PC-9 (cell line): ENCODE results near the gene MED22. TPM values are rescaled to one million over a fixed set of nuclear protein-coding genes. Genes with fewer than 3 reads are reported as not detected.

Experiments used
- BruUV-seq: library from RNA; stranded (reverse); fragments of 400-500 nt; replicated peaks from 2 replicates; lab custom pipeline; 2021; lab: Mats Ljungman, UMichigan
- CTCF ChIA-PET: fragments of 300-600 bp; sonication (Branson Sonifier 250); formaldehyde crosslinking; loops from one replicate; lab custom pipeline; 2022; ENCODE audit warnings: antibody characterized with exemption; lab: Charles Lee
- POLR2A ChIA-PET: fragments of 300-600 bp; sonication (Branson Sonifier 250); formaldehyde crosslinking; loops from one replicate; lab custom pipeline; 2022; ENCODE audit warnings: antibody characterized with exemption; ENCODE audit not compliant: unreplicated experiment; lab: Charles Lee
- DNase-seq, 2 experiments: peaks; one replicate each; pipeline versions ENCODE4 v3.0.0 to v3.0.0-alpha.2; 2015 to 2022; ENCODE audit warnings: mixed read lengths in 1 of 2
- H2AFZ ChIP-seq: fragments of 200-600 bp; sonication (generic); 2 replicates; pipeline ENCODE4 v1.8.1; 2017; ENCODE audit warnings: antibody characterized with exemption
- H3F3A ChIP-seq: fragments of 200-600 bp; sonication (generic); 2 replicates; pipeline ENCODE4 v1.8.1; 2017; ENCODE audit warnings: antibody characterized with exemption, mild to moderate bottlenecking, low read depth; ENCODE audit not compliant: insufficient read depth
- H3K27ac ChIP-seq: fragments of 200-600 bp; sonication (generic); 2 replicates; pipeline ENCODE4 v1.6.1; 2016; ENCODE audit warnings: mixed run types
- H3K27me3 ChIP-seq: fragments of 200-600 bp; sonication (generic); 2 replicates; pipeline ENCODE4 v1.6.1; 2016; ENCODE audit warnings: low read depth, mixed run types; ENCODE audit not compliant: insufficient read depth
- H3K36me3 ChIP-seq: fragments of 200-600 bp; sonication (generic); 2 replicates; pipeline ENCODE4 v1.6.1; 2016; ENCODE audit warnings: low read depth, mixed run types
- H3K4me1 ChIP-seq: fragments of 200-600 bp; sonication (generic); replicated peaks from 2 replicates; pipeline ENCODE4 v1.6.1; 2016; ENCODE audit warnings: mixed run types; ENCODE audit not compliant: insufficient read depth
- H3K4me2 ChIP-seq: fragments of 200-600 bp; sonication (generic); 2 replicates; pipeline ENCODE4 v1.6.1; 2017; ENCODE audit warnings: mixed run types
- H3K4me3 ChIP-seq: fragments of 200-600 bp; sonication (generic); 2 replicates; pipeline ENCODE4 v1.6.1; 2016; ENCODE audit warnings: mixed run types
- H3K79me2 ChIP-seq: fragments of 200-600 bp; sonication (generic); 2 replicates; pipeline ENCODE4 v1.6.1; 2017; ENCODE audit warnings: low read depth, mixed run types
- H3K9me2 ChIP-seq: fragments of 200-600 bp; sonication (generic); 2 replicates; pipeline ENCODE4 v1.8.1; 2017; ENCODE audit warnings: mild to moderate bottlenecking; ENCODE audit not compliant: insufficient read depth
- H3K9me3 ChIP-seq: fragments of 200-600 bp; sonication (generic); 2 replicates; pipeline ENCODE4 v1.8.1; 2016; ENCODE audit warnings: low read depth; ENCODE audit not compliant: insufficient read depth
- H4K20me1 ChIP-seq: fragments of 200-600 bp; sonication (generic); 2 replicates; pipeline ENCODE4 v1.8.1; 2017; ENCODE audit not compliant: insufficient read depth
- EZH2 ChIP-seq: fragments of 200-600 bp; sonication (generic); IDR thresholded peaks from 2 replicates; pipeline ENCODE4 v1.8.0; 2017; ENCODE audit warnings: antibody characterized with exemption, low read depth
- intact Hi-C: fragments of 100-400 bp; cut with micrococcal nuclease; formaldehyde crosslinking; loops from one replicate; pipeline ENCODE4 v1.10.0; 2022; ENCODE audit not compliant: unreplicated experiment
- total RNA-seq: library from RNA; stranded (reverse); gene quantifications from 2 replicates; pipeline ENCODE4 v1.2.3, GENCODE V29; 2021
- TF ChIP-seq, protein P1 (sequence below): fragments of 200-600 bp; sonication (generic); conservative IDR thresholded peaks from 2 replicates; pipeline ENCODE4 v1.6.1; 2017; ENCODE audit warnings: mixed run types, antibody characterized with exemption, mild to moderate bottlenecking, moderate library complexity

Gene MED22
- total RNA-seq, 1 experiment from 2014 or later: 38.7 TPM

DNA sequence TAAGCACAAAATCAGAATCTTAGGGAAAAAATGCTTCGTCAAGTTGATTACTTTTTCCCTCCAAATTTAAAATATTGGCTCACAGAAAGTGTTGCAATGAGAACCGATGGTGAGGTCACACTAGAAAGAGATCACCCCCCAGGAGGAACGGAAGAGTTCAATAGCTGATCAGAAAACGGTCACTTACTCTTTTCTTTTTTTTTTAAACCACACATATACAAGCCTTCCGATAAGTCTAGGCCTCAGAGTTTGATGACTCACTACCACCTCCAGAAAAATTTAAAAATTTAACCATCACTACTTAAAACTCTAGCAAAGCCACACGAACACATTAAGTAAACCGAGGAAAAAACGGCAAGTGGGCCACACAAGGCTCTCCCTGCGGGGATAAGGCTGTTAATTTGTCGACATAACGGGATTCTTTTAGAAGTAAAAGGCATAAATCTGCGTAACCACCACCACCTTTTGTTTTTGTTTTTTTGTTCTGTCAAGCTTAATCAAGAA, 26.7 kb upstream of the MED22 start:
- ChIA-PET CTCF (interaction anchor here (0.7 kb wide), 1 partner anchor 187 kb away, joined by 3 read pairs; no protein-coding TSS in a partner anchor), POLR2A (interaction anchor here (0.7 kb wide), 2 partner anchors 74 to 272 kb away, joined by 3 to 4 read pairs; no protein-coding TSS in a partner anchor)
- Histone ChIP-seq H3F3A (peaks cover 13% of the 10 kb centered on the region), H3K4me3 (peak overlapping the region; percentile 69), H3K9me3 (no peaks in the 10 kb centered on the region), H3K4me1 (peaks cover 36% of the 10 kb centered on the region), H3K4me2 (peak overlapping the region; percentile 81), H3K36me3 (peaks cover 9% of the 10 kb centered on the region), H4K20me1 (peaks cover 52% of the 10 kb centered on the region), H3K9me2 (no peaks in the 10 kb centered on the region), H3K79me2 (peaks cover 59% of the 10 kb centered on the region), H2AFZ (0 out of 2 replicates have a peak overlapping the region, but pooled peaks have one; percentile 20), H3K27ac (0 out of 2 replicates have a peak overlapping the region, but pooled peaks have one; percentile 59), H3K27me3 (no peaks in the 10 kb centered on the region)
- TF ChIP-seq EZH2: no peak
- TF ChIP-seq, protein P1, sequence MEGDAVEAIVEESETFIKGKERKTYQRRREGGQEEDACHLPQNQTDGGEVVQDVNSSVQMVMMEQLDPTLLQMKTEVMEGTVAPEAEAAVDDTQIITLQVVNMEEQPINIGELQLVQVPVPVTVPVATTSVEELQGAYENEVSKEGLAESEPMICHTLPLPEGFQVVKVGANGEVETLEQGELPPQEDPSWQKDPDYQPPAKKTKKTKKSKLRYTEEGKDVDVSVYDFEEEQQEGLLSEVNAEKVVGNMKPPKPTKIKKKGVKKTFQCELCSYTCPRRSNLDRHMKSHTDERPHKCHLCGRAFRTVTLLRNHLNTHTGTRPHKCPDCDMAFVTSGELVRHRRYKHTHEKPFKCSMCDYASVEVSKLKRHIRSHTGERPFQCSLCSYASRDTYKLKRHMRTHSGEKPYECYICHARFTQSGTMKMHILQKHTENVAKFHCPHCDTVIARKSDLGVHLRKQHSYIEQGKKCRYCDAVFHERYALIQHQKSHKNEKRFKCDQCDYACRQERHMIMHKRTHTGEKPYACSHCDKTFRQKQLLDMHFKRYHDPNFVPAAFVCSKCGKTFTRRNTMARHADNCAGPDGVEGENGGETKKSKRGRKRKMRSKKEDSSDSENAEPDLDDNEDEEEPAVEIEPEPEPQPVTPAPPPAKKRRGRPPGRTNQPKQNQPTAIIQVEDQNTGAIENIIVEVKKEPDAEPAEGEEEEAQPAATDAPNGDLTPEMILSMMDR: no peak
- intact Hi-C loops: loop anchor here (2.0 kb wide), 1 partner anchor 18 kb away; the partner anchor contains the start of genes SURF1 and SURF2
- no TSS peak for BruUV-seq
- DNase-seq: no peak

DNA sequence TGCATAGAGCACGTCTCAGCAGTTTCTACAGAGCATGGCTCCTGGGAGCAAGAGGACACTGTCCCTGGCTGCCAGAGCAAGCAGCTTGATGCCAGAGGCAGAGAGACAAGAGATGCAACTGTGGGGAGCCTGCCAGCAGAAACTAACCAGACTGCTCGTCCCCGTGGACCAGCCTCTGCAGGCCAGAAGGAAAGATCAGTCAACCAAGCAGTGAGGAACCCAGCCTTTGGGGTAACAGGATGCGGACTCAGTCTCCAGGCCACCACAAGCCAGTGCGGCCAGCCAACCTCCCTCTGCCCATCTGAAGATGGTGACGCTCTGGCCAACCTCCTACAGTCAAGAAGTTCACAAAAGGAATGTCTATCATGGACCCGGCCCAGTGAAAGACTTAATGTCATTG, 24.2 kb upstream of the MED22 start:
- BruUV-seq: no TSS peak
- CTCF ChIA-PET: no interaction called here
- TF ChIP-seq, protein P1: no peak
- no peak for TF ChIP-seq EZH2
- Histone ChIP-seq H3K4me1 (peaks cover 16% of the 10 kb centered on the region), H3K36me3 (peaks cover 9% of the 10 kb centered on the region), H3K27me3 (no peaks in the 10 kb centered on the region), H3K27ac (no peak overlapping the region), H4K20me1 (peaks cover 77% of the 10 kb centered on the region), H3K4me3 (no peak overlapping the region), H3K9me3 (no peaks in the 10 kb centered on the region), H3K79me2 (peaks cover 84% of the 10 kb centered on the region), H3K9me2 (no peaks in the 10 kb centered on the region), H3F3A (peaks cover 7% of the 10 kb centered on the region; the same call in 1 of the 2 replicates), H2AFZ (no peak overlapping the region), H3K4me2 (no peak overlapping the region)
- POLR2A ChIA-PET: no interaction called here
- DNase-seq: no peak
- intact Hi-C loops: no loop called here

DNA sequence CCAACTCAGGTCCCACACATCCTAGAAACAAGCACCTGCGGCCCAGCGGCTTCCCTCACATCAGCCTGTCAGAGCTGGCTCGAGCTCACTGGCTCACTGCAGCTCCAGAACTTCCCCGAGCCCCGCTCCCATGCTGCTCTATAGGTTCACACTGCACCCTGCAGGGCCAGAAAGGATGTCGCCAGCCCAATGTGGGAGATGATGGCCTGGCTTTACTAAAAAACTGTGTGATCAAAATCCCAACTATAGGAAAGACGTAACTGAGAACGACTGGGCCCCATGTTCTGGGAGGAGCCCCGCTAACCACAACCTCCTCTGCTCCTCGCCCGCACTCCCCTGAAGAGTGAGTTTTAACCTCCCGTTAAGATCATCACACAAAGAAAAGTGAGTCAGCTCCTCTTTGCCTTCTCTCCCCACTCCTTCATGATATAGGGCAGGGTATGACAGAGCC, 23.4 kb upstream of the MED22 start:
- Histone ChIP-seq H3K36me3 (peaks cover 14% of the 10 kb centered on the region), H3K4me3 (no peak overlapping the region)

More for the DNA sequence above, 23.4 kb upstream of the MED22 start:
- CTCF ChIA-PET: interaction anchor here (0.6 to 1.1 kb wide), 2 partner anchors 14 to 394 kb away, joined by 5 to 9 read pairs; no protein-coding TSS in a partner anchor
- no TSS peak for BruUV-seq
- Histone ChIP-seq H3K27me3 (no peaks in the 10 kb centered on the region), H3K4me2 (no peak overlapping the region), H3F3A (peaks cover 7% of the 10 kb centered on the region; the same call in 1 of the 2 replicates), H3K9me3 (no peaks in the 10 kb centered on the region), H2AFZ (no peak overlapping the region), H4K20me1 (peaks cover 86% of the 10 kb centered on the region), H3K9me2 (no peaks in the 10 kb centered on the region), H3K4me1 (0 out of 2 replicates have a peak, but pooled peaks cover 10% of the 10 kb centered on the region), H3K79me2 (peaks cover 87% of the 10 kb centered on the region), H3K27ac (no peak overlapping the region)
- intact Hi-C loops: no loop called here
- POLR2A ChIA-PET: no interaction called here
- no peak for TF ChIP-seq EZH2
- TF ChIP-seq, protein P1: no peak
- no peak for DNase-seq
